ENCODE measurements around the gene FOXP2.

FOXP2 gene

DNA sequence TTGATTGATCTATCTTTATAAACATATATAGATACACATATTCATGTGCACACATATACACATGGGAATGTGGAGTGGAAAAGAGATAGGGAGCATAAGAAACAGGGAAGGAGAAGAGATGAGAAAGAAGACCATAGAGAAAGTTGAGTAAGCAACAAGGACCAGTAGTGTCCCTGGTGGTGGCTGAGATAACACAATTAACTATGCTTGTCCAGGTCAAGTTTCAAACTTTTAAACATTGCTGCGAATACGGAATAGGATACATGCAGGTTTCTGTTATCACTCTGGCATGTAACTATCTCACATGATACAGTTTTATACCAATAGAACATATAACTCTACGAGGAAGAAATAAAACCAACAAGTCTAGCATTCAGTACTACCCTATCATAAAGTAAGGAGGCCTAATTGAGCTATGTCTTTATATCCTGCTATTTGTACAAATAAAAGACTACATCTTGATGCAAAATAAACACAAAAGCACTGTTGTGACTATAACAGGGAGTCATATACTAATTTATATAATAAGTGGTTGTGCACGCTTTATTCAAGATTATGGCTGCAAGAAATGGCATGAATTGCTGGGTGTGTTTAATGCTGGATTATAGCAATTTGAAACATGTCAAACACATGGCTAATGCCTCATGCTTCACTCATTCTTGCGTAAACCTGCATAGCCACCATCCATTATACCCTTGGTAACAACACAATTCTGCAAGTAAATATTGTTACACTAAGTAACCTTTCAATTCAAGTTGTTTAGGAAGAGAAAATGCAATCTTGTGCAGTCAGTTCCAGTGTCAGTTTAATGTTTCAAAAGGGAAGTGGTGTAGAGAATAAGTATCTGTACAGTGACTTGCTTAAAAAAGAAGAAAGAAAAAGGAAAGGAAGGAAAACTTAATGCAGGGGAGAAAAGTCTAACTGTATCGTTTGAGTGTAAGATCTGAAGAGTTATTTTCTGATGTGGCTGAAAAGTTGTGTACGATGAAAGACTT, 8.2 kb downstream of the FOXP2 start:
- Histone ChIP-seq H3K4me2 (ENCODE audit: low read length) (peak overlapping the region; percentile 6; the same call in 1 of the 2 replicates), H4K20me1 (ENCODE audit: insufficient read depth, low read length) (no peaks in the 10 kb centered on the region), H3K36me3 (replicated peaks; ENCODE audit: low read depth, low read length) (no peaks in the 10 kb centered on the region), H3K27ac (ENCODE audit: low read length) (no peak overlapping the region), H3K27me3 (ENCODE audit: low read depth, low read length) (no peaks in the 10 kb centered on the region), H3K4me1 (ENCODE audit: low read length) (peaks cover 14% of the 10 kb centered on the region), H2AFZ (ENCODE audit: low read depth, low read length) (no peak overlapping the region), H3K4me3 (ENCODE audit: low read length) (no peak overlapping the region), H3K9me3 (ENCODE audit: insufficient read depth, low read length) (no peaks in the 10 kb centered on the region), H3K9ac (ENCODE audit: low read length) (no peak overlapping the region), H3K79me2 (ENCODE audit: low read length) (no peaks in the 10 kb centered on the region)
- TF ChIP-seq EZH2phosphoT487 (IDR thresholded peaks at IDR 0.05; ENCODE audit: low read depth), result no peak
- TF ChIP-seq, protein P1, sequence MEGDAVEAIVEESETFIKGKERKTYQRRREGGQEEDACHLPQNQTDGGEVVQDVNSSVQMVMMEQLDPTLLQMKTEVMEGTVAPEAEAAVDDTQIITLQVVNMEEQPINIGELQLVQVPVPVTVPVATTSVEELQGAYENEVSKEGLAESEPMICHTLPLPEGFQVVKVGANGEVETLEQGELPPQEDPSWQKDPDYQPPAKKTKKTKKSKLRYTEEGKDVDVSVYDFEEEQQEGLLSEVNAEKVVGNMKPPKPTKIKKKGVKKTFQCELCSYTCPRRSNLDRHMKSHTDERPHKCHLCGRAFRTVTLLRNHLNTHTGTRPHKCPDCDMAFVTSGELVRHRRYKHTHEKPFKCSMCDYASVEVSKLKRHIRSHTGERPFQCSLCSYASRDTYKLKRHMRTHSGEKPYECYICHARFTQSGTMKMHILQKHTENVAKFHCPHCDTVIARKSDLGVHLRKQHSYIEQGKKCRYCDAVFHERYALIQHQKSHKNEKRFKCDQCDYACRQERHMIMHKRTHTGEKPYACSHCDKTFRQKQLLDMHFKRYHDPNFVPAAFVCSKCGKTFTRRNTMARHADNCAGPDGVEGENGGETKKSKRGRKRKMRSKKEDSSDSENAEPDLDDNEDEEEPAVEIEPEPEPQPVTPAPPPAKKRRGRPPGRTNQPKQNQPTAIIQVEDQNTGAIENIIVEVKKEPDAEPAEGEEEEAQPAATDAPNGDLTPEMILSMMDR (IDR thresholded peaks at IDR 0.05; ENCODE audit: low read depth, low read length), result peak; percentile 37

DNA sequence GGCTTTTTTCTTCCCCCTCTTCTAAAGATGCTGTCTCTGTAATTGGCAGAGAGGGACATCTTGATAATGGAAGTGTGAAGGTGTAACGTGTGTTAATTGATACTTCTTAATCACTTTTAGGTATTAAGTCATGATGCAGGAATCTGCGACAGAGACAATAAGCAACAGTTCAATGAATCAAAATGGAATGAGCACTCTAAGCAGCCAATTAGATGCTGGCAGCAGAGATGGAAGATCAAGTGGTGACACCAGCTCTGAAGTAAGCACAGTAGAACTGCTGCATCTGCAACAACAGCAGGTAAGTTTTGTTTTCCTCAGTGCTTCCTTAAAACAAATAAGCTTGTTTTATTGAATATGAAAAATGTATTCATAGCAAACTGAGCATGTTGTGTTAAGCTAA, 11.8 kb downstream of the FOXP2 start:
- Histone ChIP-seq H3K4me2 (ENCODE audit: low read length) (no peak overlapping the region), H3K9me3 (ENCODE audit: insufficient read depth, low read length) (no peaks in the 10 kb centered on the region), H3K27ac (ENCODE audit: low read length) (no peak overlapping the region), H3K27me3 (ENCODE audit: low read depth, low read length) (no peaks in the 10 kb centered on the region), H4K20me1 (ENCODE audit: insufficient read depth, low read length) (no peaks in the 10 kb centered on the region), H3K79me2 (ENCODE audit: low read length) (no peaks in the 10 kb centered on the region), H2AFZ (ENCODE audit: low read depth, low read length) (no peak overlapping the region), H3K9ac (ENCODE audit: low read length) (no peak overlapping the region), H3K4me1 (ENCODE audit: low read length) (peaks cover 13% of the 10 kb centered on the region), H3K36me3 (replicated peaks; ENCODE audit: low read depth, low read length) (no peaks in the 10 kb centered on the region), H3K4me3 (ENCODE audit: low read length) (no peak overlapping the region)
- TF ChIP-seq EZH2phosphoT487 (IDR thresholded peaks at IDR 0.05; ENCODE audit: low read depth), result no peak
- TF ChIP-seq, protein P1 (IDR thresholded peaks at IDR 0.05; ENCODE audit: low read depth, low read length), result no peak

DNA sequence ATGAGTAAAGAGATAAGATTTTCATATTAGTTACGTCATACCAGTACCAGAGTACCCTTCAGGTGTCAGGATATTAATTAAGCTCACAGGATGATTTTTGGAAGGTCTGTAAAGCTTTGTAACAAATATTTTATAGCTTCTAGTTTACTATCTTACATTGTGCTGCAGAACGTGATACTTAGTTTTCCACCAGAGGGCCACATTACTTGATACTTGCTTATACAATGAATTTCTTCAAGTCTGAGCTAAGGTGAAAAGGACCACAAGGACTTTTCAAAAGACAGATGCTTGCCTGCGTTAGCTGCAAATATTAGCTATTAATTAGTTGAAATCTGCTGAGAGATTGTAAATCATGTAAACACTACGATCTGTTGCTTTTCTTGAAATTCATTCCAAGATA, 12.2 kb downstream of the FOXP2 start:
- TF ChIP-seq, protein P1 (IDR thresholded peaks at IDR 0.05; ENCODE audit: low read depth, low read length), result peak; percentile 73
- no peak for TF ChIP-seq EZH2phosphoT487 (IDR thresholded peaks at IDR 0.05; ENCODE audit: low read depth)
- Histone ChIP-seq H2AFZ (ENCODE audit: low read depth, low read length) (no peak overlapping the region), H3K27ac (ENCODE audit: low read length) (no peak overlapping the region)

DNA sequence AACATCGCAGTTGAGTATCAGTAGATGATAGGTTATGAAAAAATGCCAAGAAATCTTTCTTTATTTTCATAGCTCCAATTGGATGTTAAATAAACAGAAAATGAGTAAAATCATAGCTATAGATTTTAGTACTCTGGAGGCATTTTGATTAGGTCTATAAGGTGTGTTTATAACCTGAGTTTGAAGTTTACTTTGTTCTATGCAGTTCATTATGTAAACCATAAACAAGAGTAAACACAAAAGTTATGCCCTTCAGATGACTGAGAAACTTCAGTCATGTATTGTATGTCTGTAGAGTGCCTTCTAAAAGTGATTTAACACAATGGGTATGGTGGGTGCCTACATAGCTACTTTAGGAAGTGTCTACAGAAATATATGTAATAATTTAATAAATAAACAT, 13.6 kb downstream of the FOXP2 start:
- Histone ChIP-seq H4K20me1 (ENCODE audit: insufficient read depth, low read length) (no peaks in the 10 kb centered on the region), H3K36me3 (replicated peaks; ENCODE audit: low read depth, low read length) (no peaks in the 10 kb centered on the region), H3K79me2 (ENCODE audit: low read length) (no peaks in the 10 kb centered on the region), H3K9me3 (ENCODE audit: insufficient read depth, low read length) (no peaks in the 10 kb centered on the region), H2AFZ (ENCODE audit: low read depth, low read length) (no peak overlapping the region), H3K4me2 (ENCODE audit: low read length) (no peak overlapping the region), H3K9ac (ENCODE audit: low read length) (no peak overlapping the region), H3K4me1 (ENCODE audit: low read length) (peaks cover 8% of the 10 kb centered on the region), H3K4me3 (ENCODE audit: low read length) (no peak overlapping the region), H3K27ac (ENCODE audit: low read length) (no peak overlapping the region), H3K27me3 (ENCODE audit: low read depth, low read length) (no peaks in the 10 kb centered on the region)
- TF ChIP-seq EZH2phosphoT487 (IDR thresholded peaks at IDR 0.05; ENCODE audit: low read depth), result no peak
- TF ChIP-seq, protein P1 (IDR thresholded peaks at IDR 0.05; ENCODE audit: low read depth, low read length), result no peak

More for the DNA sequence above, 12.2 kb downstream of the FOXP2 start:
- Histone ChIP-seq H3K4me3 (ENCODE audit: low read length) (no peak overlapping the region), H3K79me2 (ENCODE audit: low read length) (no peaks in the 10 kb centered on the region), H3K4me2 (ENCODE audit: low read length) (no peak overlapping the region), H4K20me1 (ENCODE audit: insufficient read depth, low read length) (no peaks in the 10 kb centered on the region), H3K9me3 (ENCODE audit: insufficient read depth, low read length) (no peaks in the 10 kb centered on the region), H3K9ac (ENCODE audit: low read length) (no peak overlapping the region), H3K36me3 (replicated peaks; ENCODE audit: low read depth, low read length) (no peaks in the 10 kb centered on the region), H3K27me3 (ENCODE audit: low read depth, low read length) (no peaks in the 10 kb centered on the region), H3K4me1 (ENCODE audit: low read length) (peaks cover 13% of the 10 kb centered on the region)
